Choroid plexus epithelial cell (primary cell): Measurements from ENCODE around the gene USP3.

Experiments
- DNase-seq: peaks from one replicate; pipeline ENCODE4 v3.0.0-alpha.2; 2010; ENCODE audit warnings: low read depth
- H3K4me3 ChIP-seq: 2 replicates; pipeline ENCODE4 v1.5.1; 2011; ENCODE audit warnings: low read depth, mild to moderate bottlenecking, control low read depth, low read length, moderate library complexity
- CTCF ChIP-seq: conservative IDR thresholded peaks from 2 replicates; pipeline ENCODE4 v1.5.1; 2011; ENCODE audit warnings: low read depth, mild to moderate bottlenecking, control low read depth, inconsistent platforms, low read length, moderate library complexity

The USP3 gene

DNA sequence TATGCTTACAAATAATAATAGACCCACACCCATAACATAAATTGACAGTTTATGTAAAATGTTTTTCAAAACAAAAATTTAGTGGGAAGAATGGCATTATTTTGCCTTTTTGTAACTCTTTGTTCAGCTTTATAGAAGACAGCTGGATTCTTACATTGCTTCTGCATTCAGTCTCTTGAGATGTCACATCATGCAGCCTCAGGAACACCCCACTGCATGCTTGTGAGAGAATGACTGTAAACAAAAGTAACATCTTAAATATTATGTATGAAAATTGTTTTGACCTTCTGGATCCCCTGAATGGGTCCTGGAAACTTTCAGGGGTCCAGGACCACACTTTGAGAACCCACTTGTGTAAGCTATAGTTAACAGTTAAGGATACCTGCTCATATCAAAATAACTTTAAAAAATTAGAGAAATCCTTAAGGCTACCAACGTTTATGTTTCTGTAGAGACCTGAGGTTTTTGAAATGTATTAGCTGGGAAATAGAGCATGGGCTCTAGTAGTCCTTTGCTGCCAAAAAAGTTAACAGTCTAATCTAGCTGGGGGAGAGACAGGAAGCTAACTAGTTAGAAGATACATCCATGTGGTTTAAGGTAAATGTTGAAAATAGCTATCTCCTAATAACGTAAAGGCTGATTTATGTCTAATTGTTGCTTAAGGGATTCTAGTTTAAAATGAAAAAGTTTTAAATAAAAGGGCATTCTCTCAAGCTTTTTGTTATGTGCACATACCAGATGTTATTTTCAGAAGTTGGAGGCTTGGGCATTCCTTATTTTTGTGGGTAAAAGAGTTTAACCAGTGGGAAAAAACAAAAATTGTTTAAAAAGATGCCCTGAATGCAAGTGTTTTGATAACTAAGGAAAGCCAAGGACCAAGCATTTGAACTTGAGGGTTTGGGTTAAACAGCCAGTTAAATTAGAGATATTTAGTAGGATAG lies 3.8 kb downstream of the USP3 start:
- DNase-seq: no peak
- H3K4me3 ChIP-seq: no peak overlapping the region
- TF ChIP-seq CTCF: no peak

- no peak for DNase-seq
- H3K4me3 ChIP-seq: no peak overlapping the region
Measured at GRCh38 chr15:63509056-63509954, 4.9 kb downstream of the USP3 start.

DNA sequence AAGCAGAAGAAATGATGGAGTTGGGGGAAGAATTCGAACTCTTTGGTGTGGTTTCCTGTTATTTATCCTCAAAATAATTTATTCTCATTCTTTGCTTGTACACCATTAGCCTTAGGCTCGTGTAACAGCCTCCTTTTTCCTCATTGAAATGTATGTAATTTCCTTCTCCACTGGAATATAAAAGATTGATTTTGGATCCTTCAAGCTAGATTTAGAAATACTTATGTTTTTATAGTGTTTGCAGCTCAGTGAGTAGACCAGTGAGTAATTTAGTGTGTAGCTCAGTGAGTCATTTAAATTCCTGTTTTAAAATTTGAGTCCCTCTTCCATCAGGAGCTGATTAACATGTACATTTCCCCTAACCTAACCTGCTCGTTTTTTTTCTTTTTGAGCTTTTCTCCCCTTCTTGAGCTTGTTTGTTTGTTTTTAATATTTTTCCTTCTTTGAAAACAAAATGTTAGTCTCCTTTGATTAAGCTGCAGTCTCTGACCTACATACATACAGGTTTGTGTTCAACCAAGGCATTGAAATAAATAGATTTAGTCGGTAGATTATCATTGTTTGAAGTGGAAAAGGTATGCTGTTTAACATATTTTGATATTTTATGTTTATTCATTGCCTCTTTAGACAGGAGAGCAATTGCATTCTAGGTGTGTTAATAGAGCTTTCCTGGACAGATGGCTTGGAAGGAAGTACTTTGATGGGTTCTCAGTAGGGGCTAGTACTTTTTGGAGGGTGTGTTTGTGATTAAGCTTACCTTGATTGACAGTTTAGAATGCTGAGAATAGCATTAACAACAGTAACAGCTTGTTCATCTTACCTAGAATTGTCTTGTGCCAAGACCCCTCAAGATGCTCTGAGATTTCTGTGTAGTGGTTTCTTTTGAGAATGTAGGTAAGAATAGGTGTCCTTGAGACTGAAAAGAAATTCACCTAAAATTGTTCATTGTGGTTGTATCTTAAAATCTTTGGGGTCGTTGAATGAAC lies 5.9 kb downstream of the USP3 start:
- no peak overlapping the region for H3K4me3 ChIP-seq
- no peak for TF ChIP-seq CTCF
- peak; percentile 48 for DNase-seq

More at GRCh38 chr15:63509056-63509954, 4.9 kb downstream of the USP3 start:
- TF ChIP-seq CTCF: no peak

DNA sequence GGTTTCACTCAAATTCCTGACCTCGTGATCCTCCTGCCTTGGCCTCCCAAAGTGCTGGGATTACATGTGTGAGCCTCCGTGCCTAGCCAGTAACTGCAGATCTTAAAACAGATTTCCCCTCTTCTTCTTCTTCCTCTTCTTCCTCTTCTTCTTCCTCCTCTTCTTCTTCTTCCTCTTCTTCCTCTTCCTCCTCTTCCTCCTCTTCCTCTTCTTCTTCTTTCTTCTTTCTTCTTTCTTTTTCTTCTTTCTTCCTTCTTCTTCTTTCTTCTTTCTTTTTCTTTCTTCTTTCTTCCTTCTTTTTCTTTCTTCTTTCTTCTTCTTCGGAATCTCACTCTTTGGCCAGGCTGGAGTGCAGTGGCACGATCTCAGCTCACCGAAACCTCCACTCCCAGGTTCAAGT lies 7.8 kb downstream of the USP3 start:
- no peak overlapping the region for H3K4me3 ChIP-seq
- no peak for DNase-seq
- no peak for TF ChIP-seq CTCF

DNA sequence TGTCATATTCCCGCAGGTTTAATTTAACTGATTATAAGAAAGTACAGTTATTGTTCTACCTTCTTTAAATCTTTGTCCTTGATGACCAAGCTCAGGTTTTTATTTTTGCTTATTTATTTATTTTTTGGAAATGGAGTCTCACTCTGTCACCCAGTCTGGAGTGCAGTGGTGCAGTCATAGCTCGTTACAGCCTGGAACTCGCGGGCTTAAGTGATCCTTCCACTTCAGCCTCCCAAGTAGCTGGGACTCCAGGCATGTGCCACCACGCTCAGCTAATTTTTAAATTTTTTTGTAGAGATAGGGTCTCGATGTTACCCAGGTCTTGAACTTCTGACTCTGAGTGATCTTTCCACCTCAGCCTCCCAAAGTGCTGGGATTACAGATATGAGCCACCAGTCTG lies 8.9 kb downstream of the USP3 start:
- DNase-seq: no peak
- H3K4me3 ChIP-seq: no peak overlapping the region
- no peak for TF ChIP-seq CTCF

- no peak for DNase-seq
- H3K4me3 ChIP-seq: no peak overlapping the region
- TF ChIP-seq CTCF: no peak
Measured at GRCh38 chr15:63513728-63514127, 9.3 kb downstream of the USP3 start.
